ENCODE data around the gene NPAS3.

NPAS3 gene

DNA sequence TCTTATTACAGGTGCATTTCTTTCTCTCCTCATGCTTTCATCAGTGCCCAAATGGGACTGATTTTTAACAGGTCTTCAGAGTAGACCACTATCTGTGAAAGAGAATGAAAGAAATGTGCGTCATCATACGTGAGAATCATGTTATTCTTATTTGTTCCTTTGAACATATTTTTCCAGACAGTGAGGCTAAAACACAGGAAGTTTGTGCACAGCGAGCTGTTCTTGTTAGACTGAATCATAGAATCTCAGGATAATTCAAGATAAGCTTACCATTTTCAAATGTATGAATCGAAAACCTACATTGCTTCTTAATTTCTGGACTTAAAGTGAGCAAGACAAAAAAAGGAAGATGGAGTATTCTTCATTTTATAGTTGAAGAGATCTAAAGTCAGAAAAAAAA, 629.1 kb downstream of the NPAS3 start:
- TF ChIP-seq CTCF (IDR thresholded peaks at IDR 0.05; ENCODE audit: borderline replicate concordance, extremely low read depth, low read length, poor library complexity, severe bottlenecking) = no peak
- TF ChIP-seq EZH2 (IDR thresholded peaks at IDR 0.05; ENCODE audit: borderline replicate concordance, low read depth, low read length, severe bottlenecking) = no peak
- H3K4me3 ChIP-seq (ENCODE audit: low read depth in 1 of 2, low read length in 2 of 2) = no peak overlapping the region
- no peaks in the 10 kb centered on the region for H3K4me1 ChIP-seq (ENCODE audit: insufficient read depth, low read length)
- ATAC-seq (ENCODE audit: insufficient read depth, low read depth) (no peak), DNase-seq (no peak)
- H3K4me2 ChIP-seq (ENCODE audit: insufficient read depth, low read length) = no peak overlapping the region
- no peaks in the 10 kb centered on the region for H3K79me2 ChIP-seq (ENCODE audit: insufficient read depth, low read length)
- no peak overlapping the region for H3K9ac ChIP-seq (ENCODE audit: low read depth, low read length)
- H2AFZ ChIP-seq (ENCODE audit: low read depth, low read length) = no peak overlapping the region
- H3K27ac ChIP-seq (ENCODE audit: low read length) = no peak overlapping the region
- H4K20me1 ChIP-seq (ENCODE audit: insufficient read depth, low read length) = no peaks in the 10 kb centered on the region
- no peaks in the 10 kb centered on the region for H3K36me3 ChIP-seq (ENCODE audit: insufficient read depth, low read length)
- no peaks in the 10 kb centered on the region for H3K9me3 ChIP-seq (ENCODE audit: insufficient read depth, low read length, severe bottlenecking)
- H3K27me3 ChIP-seq (ENCODE audit: insufficient read depth, low read length, poor library complexity) = peaks cover 28% of the 10 kb centered on the region

DNA sequence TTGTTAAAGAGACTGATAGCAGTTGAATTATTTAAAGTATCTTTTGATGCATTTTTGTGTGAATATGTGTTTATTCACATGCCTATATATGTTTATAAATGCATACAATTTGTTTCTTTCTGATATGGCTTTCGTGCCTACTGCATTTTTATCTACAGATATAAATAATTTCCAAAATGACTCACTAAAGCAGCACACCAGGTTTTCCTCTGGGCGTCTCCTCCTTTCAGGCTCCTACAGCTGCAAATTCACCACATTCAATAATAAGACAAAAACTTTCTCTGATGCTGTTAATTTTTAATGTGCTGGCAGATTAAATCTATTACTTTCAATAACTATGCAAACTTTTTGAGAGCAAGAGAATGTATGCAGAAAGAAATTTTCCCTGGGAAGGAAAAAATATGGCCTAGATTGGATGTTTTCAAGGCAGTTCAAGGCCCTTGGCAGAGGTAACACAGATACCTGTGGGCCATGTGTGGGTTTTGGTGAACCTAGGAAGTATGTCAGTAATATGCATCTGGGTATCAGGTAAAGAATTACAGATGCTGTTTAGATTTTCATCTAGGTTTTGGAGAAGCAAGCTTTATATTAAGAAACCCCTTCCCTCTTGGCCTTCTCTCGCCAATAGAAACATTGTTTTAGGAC, 630.4 kb downstream of the NPAS3 start:
- Histone ChIP-seq H3K4me3 (ENCODE audit: low read depth in 1 of 2, low read length in 2 of 2) (no peak overlapping the region), H3K36me3 (ENCODE audit: insufficient read depth, low read length) (no peaks in the 10 kb centered on the region), H3K27me3 (ENCODE audit: insufficient read depth, low read length, poor library complexity) (peaks cover 36% of the 10 kb centered on the region), H2AFZ (ENCODE audit: low read depth, low read length) (no peak overlapping the region), H3K9me3 (ENCODE audit: insufficient read depth, low read length, severe bottlenecking) (no peaks in the 10 kb centered on the region), H3K27ac (ENCODE audit: low read length) (no peak overlapping the region), H3K79me2 (ENCODE audit: insufficient read depth, low read length) (no peaks in the 10 kb centered on the region), H3K9ac (ENCODE audit: low read depth, low read length) (no peak overlapping the region), H3K4me2 (ENCODE audit: insufficient read depth, low read length) (no peak overlapping the region), H4K20me1 (ENCODE audit: insufficient read depth, low read length) (no peaks in the 10 kb centered on the region), H3K4me1 (ENCODE audit: insufficient read depth, low read length) (no peaks in the 10 kb centered on the region)
- ATAC-seq (ENCODE audit: insufficient read depth, low read depth) (no peak), DNase-seq (no peak)
- no peak for TF ChIP-seq EZH2 (IDR thresholded peaks at IDR 0.05; ENCODE audit: borderline replicate concordance, low read depth, low read length, severe bottlenecking)
- no peak for TF ChIP-seq CTCF (IDR thresholded peaks at IDR 0.05; ENCODE audit: borderline replicate concordance, extremely low read depth, low read length, poor library complexity, severe bottlenecking)

GRCh38 chr14:33569821-33570687, 631.4 kb downstream of the NPAS3 start:
- Histone ChIP-seq H3K4me2 (ENCODE audit: insufficient read depth, low read length) (no peak overlapping the region), H4K20me1 (ENCODE audit: insufficient read depth, low read length) (no peaks in the 10 kb centered on the region), H3K36me3 (ENCODE audit: insufficient read depth, low read length) (no peaks in the 10 kb centered on the region), H3K4me3 (ENCODE audit: low read depth in 1 of 2, low read length in 2 of 2) (no peak overlapping the region), H3K9ac (ENCODE audit: low read depth, low read length) (no peak overlapping the region), H3K9me3 (ENCODE audit: insufficient read depth, low read length, severe bottlenecking) (no peaks in the 10 kb centered on the region), H3K4me1 (ENCODE audit: insufficient read depth, low read length) (no peaks in the 10 kb centered on the region), H3K27me3 (ENCODE audit: insufficient read depth, low read length, poor library complexity) (peaks cover 36% of the 10 kb centered on the region), H3K27ac (ENCODE audit: low read length) (no peak overlapping the region), H3K79me2 (ENCODE audit: insufficient read depth, low read length) (no peaks in the 10 kb centered on the region), H2AFZ (ENCODE audit: low read depth, low read length) (no peak overlapping the region)
- TF ChIP-seq CTCF (IDR thresholded peaks at IDR 0.05; ENCODE audit: borderline replicate concordance, extremely low read depth, low read length, poor library complexity, severe bottlenecking) (no peak), EZH2 (IDR thresholded peaks at IDR 0.05; ENCODE audit: borderline replicate concordance, low read depth, low read length, severe bottlenecking) (no peak)
- ATAC-seq (ENCODE audit: insufficient read depth, low read depth) (no peak), DNase-seq (no peak)

Measured in DND-41 (cell line).